Choroid plexus epithelial cell (primary cell): ENCODE results near the gene GTPBP4.
"Not testable (repeated sequence)": the region's sequence is repeated elsewhere in the genome, so short reads cannot be mapped to it uniquely, and the experiment has no call there.

Experiments
- DNase-seq: peaks from one replicate; pipeline ENCODE4 v3.0.0-alpha.2; 2010; ENCODE audit warnings: low read depth
- H3K4me3 ChIP-seq: 2 replicates; pipeline ENCODE4 v1.5.1; 2011; ENCODE audit warnings: low read depth, mild to moderate bottlenecking, control low read depth, low read length, moderate library complexity
- CTCF ChIP-seq: conservative IDR thresholded peaks from 2 replicates; pipeline ENCODE4 v1.5.1; 2011; ENCODE audit warnings: low read depth, mild to moderate bottlenecking, control low read depth, inconsistent platforms, low read length, moderate library complexity

GTPBP4 gene

GRCh38 chr10:1036341-1036791, 48.1 kb downstream of the GTPBP4 start:
- H3K4me3 ChIP-seq = no peak overlapping the region
- peak; percentile 84 for DNase-seq
- no peak for TF ChIP-seq CTCF

- DNase-seq = no peak
- no peak for TF ChIP-seq CTCF
- no peak overlapping the region for H3K4me3 ChIP-seq
Observed at GRCh38 chr10:1037098-1037497, 48.9 kb downstream of the GTPBP4 start.

GRCh38 chr10:1038769-1039168, 50.5 kb downstream of the GTPBP4 start:
- not testable (repeated sequence) for DNase-seq, H3K4me3 ChIP-seq

- no peak overlapping the region for H3K4me3 ChIP-seq
- no peak for TF ChIP-seq CTCF
- DNase-seq = no peak
Observed at GRCh38 chr10:1040133-1040532, 51.9 kb downstream of the GTPBP4 start.

- no peak for TF ChIP-seq CTCF
- no peak overlapping the region for H3K4me3 ChIP-seq
- no peak for DNase-seq
Observed at GRCh38 chr10:1041514-1041913, 53.3 kb downstream of the GTPBP4 start.

GRCh38 chr10:1043532-1043995, 55.3 kb downstream of the GTPBP4 start:
- DNase-seq = no peak
- no peak for TF ChIP-seq CTCF
- no peak overlapping the region for H3K4me3 ChIP-seq

GRCh38 chr10:1044146-1044545, 55.9 kb downstream of the GTPBP4 start:
- DNase-seq = no peak
- no peak for TF ChIP-seq CTCF
- H3K4me3 ChIP-seq = no peak overlapping the region

- DNase-seq = no peak
- H3K4me3 ChIP-seq = no peak overlapping the region
Observed at GRCh38 chr10:1044964-1045363, 56.7 kb downstream of the GTPBP4 start.

More at GRCh38 chr10:1044964-1045363, 56.7 kb downstream of the GTPBP4 start:
- no peak for TF ChIP-seq CTCF
